HG02840 (cell line): ENCODE results near the gene RAE1.

ENCODE experiments used
- ATAC-seq: cut with Tn5 transposase; IDR thresholded peaks from one replicate; pipeline ENCODE4 v1.9.1; 2021; ENCODE audit warnings: mild to moderate bottlenecking, moderate library complexity, moderate number of reproducible peaks; ENCODE audit not compliant: unreplicated experiment, low FRiP score

Gene RAE1

DNA sequence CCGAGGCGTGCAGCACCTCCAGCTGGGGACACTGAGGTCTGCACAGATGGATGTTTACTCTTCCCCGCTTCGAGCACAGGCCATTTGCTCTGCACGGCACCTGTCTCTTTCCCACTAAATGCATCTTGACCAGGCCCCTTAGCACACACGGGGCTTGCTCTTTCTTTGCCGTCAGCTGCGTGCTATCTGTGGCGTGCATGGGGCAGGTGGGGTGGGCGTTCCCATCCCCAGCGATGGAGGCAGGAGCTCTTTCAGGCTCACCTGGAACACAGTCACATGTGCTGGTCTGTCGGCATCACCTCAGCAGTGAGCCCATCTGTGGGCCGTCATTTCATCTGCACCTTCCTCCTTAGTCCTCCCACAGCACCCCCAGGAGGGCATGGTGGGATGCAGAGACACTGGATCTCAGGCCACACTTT, 75.2 kb downstream of the RAE1 start:
- no peak for ATAC-seq

DNA sequence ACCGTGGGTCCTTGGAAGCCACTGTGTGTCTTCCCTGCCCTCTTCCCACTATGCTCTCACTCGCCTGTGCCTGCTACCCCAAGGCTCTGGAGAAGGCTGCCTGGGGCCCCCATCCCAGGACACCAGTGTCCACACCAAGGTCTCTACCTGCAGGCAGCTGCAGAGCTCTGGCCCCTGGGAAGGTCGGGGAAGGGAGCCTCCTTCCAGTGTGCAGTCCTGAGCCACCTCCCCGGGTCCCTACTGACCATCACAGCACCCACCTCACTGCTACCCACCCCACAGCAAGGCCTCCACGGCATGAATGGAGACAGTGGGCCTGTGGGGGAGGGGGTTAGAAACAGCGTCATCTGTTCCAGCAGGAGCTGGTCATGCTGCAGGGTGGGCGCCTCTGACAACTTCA, 75.8 kb downstream of the RAE1 start:
- ATAC-seq = no peak

DNA sequence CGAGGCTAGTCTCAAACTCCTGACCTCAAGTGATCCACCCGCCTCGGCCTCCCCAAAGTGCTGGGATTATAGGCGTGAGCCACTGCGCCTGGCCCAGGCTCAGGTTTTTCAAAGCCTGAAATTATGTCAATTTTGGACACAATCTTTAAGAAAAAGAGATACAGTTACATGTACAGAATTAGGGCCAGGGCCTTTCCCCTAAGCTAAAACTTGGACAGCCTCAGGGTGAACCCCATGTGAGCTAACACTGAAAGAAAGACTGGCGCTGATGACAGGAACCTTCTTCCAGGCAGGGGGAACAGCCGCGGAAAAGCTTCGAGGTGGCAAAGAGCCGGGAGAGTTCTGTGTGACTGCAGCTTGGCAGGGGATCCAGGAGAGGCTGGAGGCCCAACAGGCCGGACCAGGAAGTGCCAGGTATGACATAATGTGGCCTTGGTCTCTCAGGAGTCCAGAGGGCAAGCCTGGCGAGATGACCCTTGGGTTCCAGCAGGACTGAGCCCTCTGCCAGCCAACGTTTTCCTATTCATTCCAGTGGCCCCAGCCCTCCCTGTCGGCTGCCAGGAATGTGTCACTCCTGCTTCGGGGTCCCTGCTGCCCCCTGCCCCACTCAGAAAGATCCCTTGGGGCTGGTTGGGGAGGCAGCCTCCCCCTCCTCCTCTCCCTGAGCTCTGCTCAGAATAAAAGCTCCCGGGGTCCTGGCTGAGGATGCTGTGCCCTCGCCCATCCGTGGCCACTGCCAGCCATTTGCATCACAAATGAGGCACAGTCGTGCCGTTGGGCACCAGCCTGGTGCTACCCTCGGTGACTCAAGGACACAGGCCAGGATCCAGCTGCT, 77.5 kb downstream of the RAE1 start:
- no peak for ATAC-seq
